22Rv1 (cell line): ENCODE results near the gene ST8SIA3.

Experiments used
- H3K27ac ChIP-seq: fragments of 450-650 bp; 2 replicates; pipeline ENCODE4 v1.5.1; 2017
- CTCF ChIP-seq: fragments of 450-650 bp; IDR thresholded peaks from 2 replicates; pipeline ENCODE4 v1.5.1; 2017; ENCODE audit warnings: mild to moderate bottlenecking
- ZFX ChIP-seq: fragments of 450-650 bp; IDR thresholded peaks from 2 replicates; pipeline ENCODE4 v1.6.1; 2017; ENCODE audit warnings: antibody characterized with exemption, borderline replicate concordance

ST8SIA3 gene

GRCh38 chr18:57362714-57363113 is 10.4 kb downstream of the ST8SIA3 start:
- H3K27ac ChIP-seq, result no peak overlapping the region
- no peak for TF ChIP-seq ZFX
- TF ChIP-seq CTCF, result no peak

GRCh38 chr18:57364460-57364859 is 12.1 kb downstream of the ST8SIA3 start:
- TF ChIP-seq CTCF (no peak), ZFX (no peak)
- no peak overlapping the region for H3K27ac ChIP-seq

- TF ChIP-seq CTCF, result no peak
- TF ChIP-seq ZFX, result no peak
- H3K27ac ChIP-seq, result no peak overlapping the region
Measured at GRCh38 chr18:57366528-57367081, 14.2 kb downstream of the ST8SIA3 start.

GRCh38 chr18:57372444-57372843 is 20.1 kb downstream of the ST8SIA3 start:
- TF ChIP-seq CTCF (no peak), ZFX (no peak)
- H3K27ac ChIP-seq, result no peak overlapping the region

GRCh38 chr18:57373017-57373416 is 20.7 kb downstream of the ST8SIA3 start:
- TF ChIP-seq CTCF (no peak), ZFX (no peak)
- H3K27ac ChIP-seq, result no peak overlapping the region

- TF ChIP-seq ZFX, result no peak
- no peak for TF ChIP-seq CTCF
- H3K27ac ChIP-seq, result no peak overlapping the region
Measured at GRCh38 chr18:57376503-57376902, 24.1 kb downstream of the ST8SIA3 start.

GRCh38 chr18:57389271-57389670 is 36.9 kb downstream of the ST8SIA3 start:
- TF ChIP-seq ZFX (no peak), CTCF (no peak)
- no peak overlapping the region for H3K27ac ChIP-seq
